RPMI7951 (cell line): ENCODE results near the gene NME7. TPM values are rescaled to one million over a fixed set of nuclear protein-coding genes. Genes with fewer than 3 reads are reported as not detected.
"Not testable (repeated sequence)": the region's sequence is repeated elsewhere in the genome, so short reads cannot be mapped to it uniquely, and the experiment has no call there.

Experiments
- DNase-seq: peaks from one replicate; pipeline ENCODE4 v3.0.0-alpha.2; 2012; ENCODE audit warnings: low read depth
- total RNA-seq: library from RNA; depleted of rRNA; stranded (reverse); fragments of >200 nt; shearing (Covaris generic); gene quantifications from 2 replicates; pipeline ENCODE4 v1.2.3, GENCODE V29; 2014; rRNA removed

NME7 gene, protein sequence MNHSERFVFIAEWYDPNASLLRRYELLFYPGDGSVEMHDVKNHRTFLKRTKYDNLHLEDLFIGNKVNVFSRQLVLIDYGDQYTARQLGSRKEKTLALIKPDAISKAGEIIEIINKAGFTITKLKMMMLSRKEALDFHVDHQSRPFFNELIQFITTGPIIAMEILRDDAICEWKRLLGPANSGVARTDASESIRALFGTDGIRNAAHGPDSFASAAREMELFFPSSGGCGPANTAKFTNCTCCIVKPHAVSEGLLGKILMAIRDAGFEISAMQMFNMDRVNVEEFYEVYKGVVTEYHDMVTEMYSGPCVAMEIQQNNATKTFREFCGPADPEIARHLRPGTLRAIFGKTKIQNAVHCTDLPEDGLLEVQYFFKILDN
- total RNA-seq: 23.2 and 31.1 TPM in 2 replicates

DNA sequence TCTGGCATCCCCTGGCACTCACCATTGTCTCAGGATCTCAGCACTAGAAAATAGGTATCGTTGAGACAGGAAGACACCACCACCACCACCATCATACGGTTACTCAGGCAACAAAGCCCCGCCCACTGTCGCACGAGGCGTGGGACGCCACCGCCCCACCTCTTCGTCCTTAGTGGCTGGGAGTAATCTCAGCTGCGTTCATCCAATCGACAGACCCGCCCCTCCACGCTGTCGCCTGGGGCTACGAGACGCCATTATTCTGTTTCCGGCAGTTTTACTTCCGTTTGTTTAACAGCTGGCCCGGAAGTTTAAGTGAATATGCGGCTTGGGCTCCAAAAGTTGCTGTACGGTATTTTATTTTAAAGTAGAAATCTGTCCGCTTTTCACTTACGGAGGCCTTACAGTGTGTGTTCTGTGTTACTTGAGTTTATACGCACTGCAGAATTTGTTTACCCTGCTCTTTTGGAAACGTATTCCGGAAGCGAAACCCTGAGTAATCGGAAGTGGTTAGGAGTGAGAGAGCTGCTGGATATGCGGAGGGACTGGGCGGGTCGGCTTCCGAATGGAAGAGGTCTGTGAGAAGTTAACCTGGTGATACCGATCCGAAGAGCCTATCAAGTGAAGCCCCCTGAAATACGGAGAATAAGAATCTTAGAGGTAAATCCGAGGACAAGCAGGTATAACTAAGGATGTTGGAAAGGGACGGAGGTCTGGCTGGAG is at the start of gene NME7, which contains the start of gene BLZF1:
TSS of gene NME7 (minus strand) at position 112 of the 720 bp plus-strand sequence. CDS start at position 25, 87 bp downstream.
TSS of gene BLZF1 (plus strand) at position 510 of the 720 bp plus-strand sequence. CDS start 1,328 bp downstream, outside the sequence.
- peak; percentile 96 for DNase-seq

- DNase-seq: no peak
Observed at GRCh38 chr1:169414952-169415351, 47.4 kb upstream of the NME7 start.

DNA sequence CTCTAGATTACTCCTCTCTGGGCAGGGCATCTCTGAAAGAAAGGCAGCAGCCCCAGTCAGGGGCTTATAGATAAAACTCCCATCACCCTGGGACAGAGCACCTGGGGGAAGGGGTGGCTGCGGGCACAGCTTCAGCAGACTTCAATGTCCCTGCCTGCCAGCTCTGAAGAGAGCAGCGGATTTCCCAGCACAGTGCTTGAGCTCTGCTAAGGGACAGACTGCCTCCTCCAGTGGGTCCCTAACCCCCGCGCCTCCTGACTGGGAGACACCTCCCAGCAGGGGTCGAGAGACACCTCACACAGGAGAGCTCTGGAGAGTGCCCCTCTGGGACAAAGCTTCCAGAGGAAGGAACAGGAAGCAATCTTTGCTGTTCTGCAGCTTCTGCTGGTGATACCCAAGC is 40.7 kb upstream of the NME7 start:
- DNase-seq: not testable (repeated sequence)

GRCh38 chr1:169402578-169402977 is 35.0 kb upstream of the NME7 start:
- not testable (repeated sequence) for DNase-seq

DNA sequence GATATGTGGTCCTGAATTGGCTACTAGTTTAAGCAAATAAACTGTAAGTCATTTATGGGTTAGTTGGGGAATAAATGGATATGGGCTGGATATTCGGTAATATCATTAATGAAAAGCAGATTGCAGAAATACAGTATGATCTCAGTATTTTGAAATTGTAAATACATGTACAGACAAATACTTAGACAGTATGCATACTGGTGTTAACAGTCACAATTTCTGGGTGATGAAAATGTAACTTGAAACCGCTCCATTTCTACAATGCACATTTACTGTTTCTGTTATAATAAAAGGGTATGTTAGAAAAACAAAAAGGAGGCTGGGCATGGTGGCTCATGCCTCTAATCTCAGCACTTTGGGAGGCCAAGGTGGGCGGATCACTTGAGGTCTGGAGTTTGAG is 28.4 kb upstream of the NME7 start:
- DNase-seq: no peak

- DNase-seq: no peak
Observed at GRCh38 chr1:169392406-169392805, 24.8 kb upstream of the NME7 start.

DNA sequence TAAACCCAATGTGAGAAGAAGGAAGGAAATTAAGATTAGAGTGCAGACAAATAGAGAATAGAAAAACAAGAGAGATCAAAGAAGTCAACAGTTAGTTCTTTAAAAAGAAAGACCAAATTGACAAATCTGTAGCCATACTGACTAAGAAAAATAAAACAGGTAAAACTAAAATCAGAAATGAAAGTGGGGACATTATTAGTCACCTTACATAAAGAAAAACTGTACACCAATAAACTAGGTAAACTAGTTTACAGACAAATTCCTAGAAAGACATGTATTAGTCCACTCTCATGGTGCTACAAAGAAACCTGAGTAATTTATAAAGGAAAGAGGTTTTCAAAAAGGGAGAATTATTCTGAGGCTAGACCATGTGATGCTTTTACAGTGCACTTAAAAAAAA is 22.7 kb upstream of the NME7 start:
- no peak for DNase-seq

GRCh38 chr1:169387399-169387798 is 19.8 kb upstream of the NME7 start:
- DNase-seq: no peak

- no peak for DNase-seq
Observed at GRCh38 chr1:169383449-169383848, 15.9 kb upstream of the NME7 start.

GRCh38 chr1:169381162-169381561 is 13.6 kb upstream of the NME7 start:
- DNase-seq: no peak

- no peak for DNase-seq
Observed at GRCh38 chr1:169371404-169371803, 3.8 kb upstream of the NME7 start.

DNA sequence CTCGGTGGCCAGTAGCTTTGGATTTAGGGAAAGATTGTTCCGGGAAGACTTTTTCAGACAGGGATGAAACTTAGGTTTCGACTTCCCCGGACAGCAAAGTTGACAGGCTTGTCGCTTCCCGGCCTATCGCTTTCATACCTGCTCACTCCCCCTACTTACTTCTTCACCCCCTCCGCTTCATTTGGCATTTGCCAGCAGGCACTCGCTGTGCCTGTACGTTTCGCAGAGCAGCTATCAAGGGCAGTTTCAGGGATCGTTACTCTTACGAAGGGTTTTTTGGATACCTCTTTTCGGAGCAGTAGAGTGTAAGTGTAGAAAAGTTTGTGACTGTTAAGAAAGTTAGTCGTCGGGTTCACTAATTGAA is 791 bp upstream of the NME7 start:
- no peak for DNase-seq

GRCh38 chr1:169367096-169367685 is 406 bp downstream of the NME7 start:
- DNase-seq: peak; percentile 0

DNA sequence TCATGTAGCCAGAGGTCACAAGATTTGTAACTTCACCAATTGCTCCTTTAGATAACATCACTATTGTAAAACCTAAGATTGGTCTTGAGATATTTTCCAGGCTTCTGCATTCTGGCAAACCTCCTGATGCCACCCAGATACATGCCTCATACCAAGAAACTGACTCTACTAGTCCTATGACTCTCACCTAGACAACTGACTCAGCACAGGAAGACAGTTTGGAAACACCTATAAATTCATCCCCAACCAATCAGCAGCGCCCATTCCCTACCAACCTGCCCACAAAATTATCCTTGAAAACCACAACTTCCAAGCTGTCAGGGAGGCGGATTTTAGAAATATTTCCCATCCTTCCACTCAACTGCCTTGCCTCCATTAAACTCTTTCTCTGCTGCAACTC is 2.6 kb downstream of the NME7 start:
- DNase-seq: peak; percentile 16

GRCh38 chr1:169363046-169363730 is 4.4 kb downstream of the NME7 start:
- DNase-seq: peak; percentile 86

DNA sequence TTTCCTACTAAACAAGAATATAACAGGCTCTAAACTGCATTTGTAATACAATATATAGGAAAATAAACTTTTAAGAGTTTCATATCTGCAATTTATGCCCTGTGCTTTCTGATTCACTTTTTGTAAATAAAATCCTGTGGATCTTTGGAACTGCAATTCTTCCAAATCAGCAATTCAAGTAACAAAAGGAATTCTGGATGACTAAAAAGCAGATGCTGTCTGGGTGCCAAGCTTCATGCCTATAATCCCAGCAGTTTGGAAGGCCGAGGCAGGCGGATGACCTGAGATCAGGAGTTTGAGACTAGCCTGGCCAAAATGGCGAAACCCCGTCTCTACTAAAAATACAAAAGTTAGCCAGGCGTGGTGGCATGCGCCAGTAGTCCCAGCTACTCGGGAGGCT is 6.3 kb downstream of the NME7 start:
- DNase-seq: peak; percentile 13

- no peak for DNase-seq
Observed at GRCh38 chr1:169360415-169360814, 7.2 kb downstream of the NME7 start.

- DNase-seq: peak; percentile 37
Observed at GRCh38 chr1:169348383-169349036, 19.1 kb downstream of the NME7 start.

GRCh38 chr1:169347688-169348382 is 19.8 kb downstream of the NME7 start:
- DNase-seq: no peak

- DNase-seq: no peak
Observed at GRCh38 chr1:169346036-169346589, 21.5 kb downstream of the NME7 start.

DNA sequence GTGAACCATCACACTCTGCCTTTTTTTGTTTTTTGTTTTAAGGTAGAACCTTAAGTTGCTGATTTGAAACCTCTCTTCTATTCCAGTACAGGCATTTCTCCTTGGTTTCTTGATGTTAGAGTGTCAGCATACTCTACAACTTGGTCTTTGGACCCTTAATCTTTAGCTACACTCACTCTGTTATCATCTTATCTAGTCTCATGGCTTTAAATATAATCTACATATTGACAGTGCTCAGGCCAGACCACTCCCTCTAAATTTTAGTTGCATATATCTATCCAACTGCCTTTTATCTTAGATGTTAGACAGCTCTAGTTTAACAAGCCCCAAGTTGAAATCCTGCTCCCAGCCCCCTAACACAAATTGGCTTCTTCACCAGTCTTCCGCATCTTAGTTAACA is 22.1 kb downstream of the NME7 start:
- no peak for DNase-seq
